ENCODE data around the gene POU6F2.

POU6F2 gene

DNA sequence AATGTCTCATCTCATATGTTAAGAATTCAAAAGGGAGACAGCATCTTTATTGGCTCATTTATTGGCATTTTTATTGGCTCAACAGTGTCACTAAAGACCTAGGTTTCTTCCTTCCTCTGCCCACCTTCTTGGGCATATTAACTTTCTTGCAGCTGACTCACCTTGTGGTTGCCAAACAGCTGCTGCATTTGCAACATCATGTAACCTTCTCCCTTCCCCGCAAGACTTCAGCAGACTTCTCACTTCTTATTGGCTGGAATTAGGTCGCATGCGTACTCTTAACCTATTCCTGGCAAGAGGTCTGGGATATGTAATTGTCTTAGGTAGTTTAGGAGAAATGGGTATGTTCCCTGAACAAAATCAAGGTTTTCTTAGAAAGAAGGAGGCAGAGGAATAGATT, 263.2 kb downstream of the POU6F2 start:
- in situ Hi-C loops (cut with HindIII; ENCODE audit: low sequenced_read_pairs): no loop called here

DNA sequence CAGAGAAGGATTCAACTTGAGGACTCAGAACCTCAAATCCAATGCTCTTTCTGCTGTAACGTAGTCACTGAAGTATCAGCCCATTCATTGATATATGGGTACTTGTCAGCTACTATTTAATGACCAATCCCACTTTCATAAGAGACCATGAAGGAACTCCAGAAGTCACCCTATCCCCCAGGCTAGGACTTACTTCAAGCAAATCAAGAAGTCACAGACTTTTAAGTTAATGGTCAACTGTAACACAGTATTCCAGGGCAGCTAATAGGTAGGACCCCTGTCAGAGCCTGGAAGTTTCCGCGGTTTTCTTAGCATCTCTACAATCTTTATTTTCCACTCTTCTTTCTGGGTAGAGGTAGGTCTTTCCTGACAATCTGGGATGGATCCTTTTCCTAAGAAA, 269.9 kb downstream of the POU6F2 start:
- in situ Hi-C loops (cut with HindIII; ENCODE audit: low sequenced_read_pairs): no loop called here

DNA sequence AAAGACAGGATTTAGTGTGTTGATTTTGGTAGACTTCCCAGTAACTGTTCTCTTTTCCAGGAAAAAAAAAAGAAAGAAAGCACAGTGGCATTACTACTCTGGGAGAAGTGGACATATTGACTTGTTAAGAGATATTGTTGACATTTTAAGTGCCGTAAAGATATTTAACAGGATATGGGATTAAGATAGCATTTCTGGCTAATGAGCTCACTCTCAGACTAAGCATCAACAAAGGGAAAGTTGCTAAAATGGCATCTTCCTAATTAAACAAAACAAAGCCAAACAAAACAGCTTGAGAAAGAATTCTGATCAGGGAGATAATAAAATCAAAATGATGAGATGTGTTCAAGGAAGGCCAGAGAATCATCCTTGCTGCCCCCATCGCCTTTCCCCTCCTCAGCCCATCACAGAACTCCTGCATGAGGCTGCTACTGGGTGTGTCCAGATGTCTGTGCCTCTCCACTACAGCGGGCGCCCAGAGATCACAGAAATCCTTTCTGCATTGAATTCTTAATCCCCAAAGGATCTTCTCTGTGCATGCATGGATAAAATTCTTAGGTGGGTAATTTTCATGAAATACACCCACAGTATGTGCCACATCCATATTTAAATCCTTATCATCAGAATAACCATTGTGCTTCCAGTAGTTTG, 270.5 kb downstream of the POU6F2 start:
- in situ Hi-C loops (cut with HindIII; ENCODE audit: low sequenced_read_pairs): no loop called here

- in situ Hi-C loops (cut with HindIII; ENCODE audit: low sequenced_read_pairs): no loop called here
Measured at GRCh38 chr7:39248692-39249090, 271.0 kb downstream of the POU6F2 start.

GRCh38 chr7:39249635-39250152, 272.0 kb downstream of the POU6F2 start:
- in situ Hi-C loops (cut with HindIII; ENCODE audit: low sequenced_read_pairs): no loop called here

DNA sequence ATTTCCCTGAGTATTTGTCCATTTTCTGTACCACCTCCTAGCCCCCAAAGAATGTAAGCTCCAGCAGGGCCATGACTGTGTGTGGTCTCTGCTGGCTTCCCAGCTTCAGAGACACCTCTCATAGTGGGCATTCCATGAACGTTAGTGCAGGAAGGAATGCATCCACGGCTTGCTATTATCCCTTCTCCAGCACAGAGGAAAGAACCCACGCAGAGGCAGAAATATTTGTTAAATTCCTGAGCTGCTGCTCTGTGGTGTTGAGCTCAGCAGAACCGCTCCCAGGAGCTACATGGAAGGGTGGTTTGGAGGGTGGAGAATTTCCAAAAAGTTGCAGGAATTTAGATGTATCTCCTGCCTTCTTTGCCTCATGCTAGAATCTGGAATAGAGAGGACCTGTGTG, 275.2 kb downstream of the POU6F2 start:
- in situ Hi-C loops (cut with HindIII; ENCODE audit: low sequenced_read_pairs): no loop called here

DNA sequence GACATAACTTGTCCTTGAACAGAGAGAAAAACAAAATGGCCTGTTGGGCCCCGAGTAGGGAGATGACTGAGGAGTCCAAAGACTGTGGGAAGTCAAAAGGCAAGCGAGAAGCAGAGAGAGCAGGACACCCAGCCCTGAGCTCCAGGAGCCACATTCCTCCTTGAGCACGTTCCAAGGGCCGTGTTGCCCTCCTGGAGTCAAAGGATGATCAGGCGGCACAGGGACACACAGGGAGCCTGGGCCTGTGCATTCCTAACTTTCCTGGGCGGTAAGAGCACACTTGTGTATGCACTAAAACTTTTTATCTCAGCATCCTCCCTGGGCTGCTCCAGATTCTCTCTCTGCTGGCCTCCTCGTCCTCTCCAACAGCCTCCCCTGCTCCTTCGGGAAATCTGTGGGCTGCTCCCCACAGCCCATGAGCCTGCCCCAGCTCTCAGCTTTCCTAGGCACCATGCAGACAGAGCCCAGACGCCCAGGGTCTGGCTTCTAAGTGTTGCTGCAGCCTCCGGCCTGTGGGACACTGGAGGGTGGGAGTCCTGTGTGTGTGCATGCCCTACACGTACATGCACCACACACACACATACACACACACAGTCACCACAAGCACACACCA, 281.8 kb downstream of the POU6F2 start:
- in situ Hi-C loops (cut with HindIII; ENCODE audit: low sequenced_read_pairs): no loop called here

GRCh38 chr7:39260279-39260844, 282.7 kb downstream of the POU6F2 start:
- in situ Hi-C loops (cut with HindIII; ENCODE audit: low sequenced_read_pairs): no loop called here

DNA sequence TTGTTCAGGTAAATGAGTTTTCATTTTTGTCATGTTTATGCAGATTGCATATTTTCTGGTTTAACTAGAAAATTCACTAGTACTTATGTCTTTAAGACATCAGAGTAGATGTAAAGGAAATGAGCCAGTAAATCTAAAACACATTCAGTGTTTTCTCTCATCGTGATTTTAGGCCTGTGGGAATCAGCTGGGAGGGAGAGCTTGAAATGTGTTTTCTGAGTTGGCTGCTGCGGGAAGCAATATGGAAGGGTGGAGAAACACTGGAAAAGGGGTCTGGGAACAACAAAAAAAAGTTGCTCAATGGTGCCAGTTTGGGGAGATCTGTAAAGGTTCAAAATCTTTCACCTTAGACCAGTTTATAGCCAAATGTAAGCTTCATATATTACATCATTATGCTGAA, 284.1 kb downstream of the POU6F2 start:
- in situ Hi-C loops (cut with HindIII; ENCODE audit: low sequenced_read_pairs): no loop called here

- in situ Hi-C loops (cut with HindIII; ENCODE audit: low sequenced_read_pairs): no loop called here
Measured at GRCh38 chr7:39265641-39266591, 288.2 kb downstream of the POU6F2 start.

GRCh38 chr7:39269034-39269433, 291.3 kb downstream of the POU6F2 start:
- in situ Hi-C loops (cut with HindIII; ENCODE audit: low sequenced_read_pairs): no loop called here

- in situ Hi-C loops (cut with HindIII; ENCODE audit: low sequenced_read_pairs): no loop called here
Measured at GRCh38 chr7:39270018-39270417, 292.3 kb downstream of the POU6F2 start.

DNA sequence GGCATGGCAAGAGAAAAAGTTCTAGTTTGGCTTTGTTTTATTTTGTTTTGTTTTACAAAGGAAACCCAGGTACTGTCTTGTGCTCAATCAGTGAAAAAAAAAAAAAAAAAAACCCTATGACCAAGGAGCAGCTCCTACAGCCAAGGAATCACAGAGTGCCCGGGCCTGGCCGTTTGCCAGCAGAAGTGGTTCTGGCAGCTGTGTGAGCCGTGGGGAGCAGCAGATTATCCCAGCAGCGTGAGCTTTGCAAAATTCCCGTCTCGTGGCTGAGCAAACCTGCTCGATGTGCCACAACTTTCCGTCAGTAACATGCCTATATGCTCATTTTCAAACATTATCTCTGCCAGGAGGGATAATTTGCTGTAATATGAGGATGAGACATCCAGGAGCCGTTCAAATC, 293.7 kb downstream of the POU6F2 start:
- in situ Hi-C loops (cut with HindIII; ENCODE audit: low sequenced_read_pairs): no loop called here

- in situ Hi-C loops (cut with HindIII; ENCODE audit: low sequenced_read_pairs): no loop called here
Measured at GRCh38 chr7:39272111-39272510, 294.4 kb downstream of the POU6F2 start.

GRCh38 chr7:39272691-39273090, 295.0 kb downstream of the POU6F2 start:
- in situ Hi-C loops (cut with HindIII; ENCODE audit: low sequenced_read_pairs): no loop called here

- in situ Hi-C loops (cut with HindIII; ENCODE audit: low sequenced_read_pairs): no loop called here
Measured at GRCh38 chr7:39280337-39280736, 302.6 kb downstream of the POU6F2 start.

DNA sequence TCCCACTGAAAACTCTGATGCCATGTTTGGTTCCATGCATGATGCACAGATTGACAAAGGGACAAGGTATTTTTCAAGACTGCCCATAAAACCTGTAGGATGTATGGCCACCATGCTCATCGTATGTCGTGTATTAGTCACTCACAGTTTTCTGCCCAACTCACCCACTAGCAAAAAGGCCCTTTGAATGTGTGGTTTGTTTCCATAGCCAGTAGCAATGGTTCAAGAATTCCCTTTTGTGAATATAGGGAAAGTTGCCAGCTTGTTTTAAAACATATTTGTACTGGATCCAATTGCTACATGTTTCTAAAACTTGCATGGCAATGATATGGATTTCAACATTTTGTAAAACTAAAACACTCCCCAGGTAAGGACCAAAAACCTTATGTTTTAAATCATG, 307.5 kb downstream of the POU6F2 start:
- in situ Hi-C loops (cut with HindIII; ENCODE audit: low sequenced_read_pairs): no loop called here

- in situ Hi-C loops (cut with HindIII; ENCODE audit: low sequenced_read_pairs): no loop called here
Measured at GRCh38 chr7:39288303-39288702, 310.6 kb downstream of the POU6F2 start.

DNA sequence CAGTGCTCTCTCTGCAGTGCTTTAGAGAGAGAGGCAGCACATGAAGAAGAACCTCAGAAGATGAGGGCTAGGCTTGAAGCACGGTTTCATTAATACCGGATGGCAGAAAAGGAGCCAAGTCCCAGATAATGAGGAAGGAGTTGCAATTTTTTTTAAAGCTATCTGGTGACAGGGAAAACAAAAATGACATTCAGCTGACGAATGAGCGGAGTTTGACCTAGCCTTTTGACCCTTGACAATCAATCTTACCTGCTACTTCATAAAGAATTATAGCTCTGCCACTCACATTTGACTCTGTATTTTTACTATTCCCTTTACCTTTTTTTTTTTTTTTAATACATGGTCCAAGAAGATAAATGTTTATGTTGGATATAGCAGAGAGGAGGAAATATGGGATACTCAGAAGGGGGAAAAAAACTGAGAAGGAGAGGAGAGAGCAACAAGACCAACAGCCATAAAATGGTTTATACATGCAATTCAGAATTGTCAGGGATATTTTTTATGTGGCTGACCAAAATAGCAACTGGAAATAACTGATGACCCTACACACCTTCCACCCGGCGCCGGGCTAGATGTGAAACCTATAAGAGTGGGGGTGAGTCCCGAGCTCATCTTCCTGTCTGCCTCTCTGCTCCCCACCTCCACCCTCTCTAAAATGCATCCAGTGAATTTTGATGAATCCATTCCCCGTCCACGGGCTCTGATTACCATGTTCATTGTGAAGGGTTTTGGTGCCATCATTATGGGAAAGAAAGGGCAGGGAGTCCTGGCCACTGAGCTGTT, 314.1 kb downstream of the POU6F2 start:
- in situ Hi-C loops (cut with HindIII; ENCODE audit: low sequenced_read_pairs): no loop called here

- in situ Hi-C loops (cut with HindIII; ENCODE audit: low sequenced_read_pairs): no loop called here
Measured at GRCh38 chr7:39293056-39293823, 315.5 kb downstream of the POU6F2 start.
